ENCODE data around the gene RPL22. TPM values are rescaled to one million over a fixed set of nuclear protein-coding genes. Genes with fewer than 3 reads are reported as not detected.
A peak's percentile ranks its signal among the peaks of the same experiment; 100 is the strongest.

The RPL22 gene
- total and polyA plus RNA-seq, 2 of the 13 experiments (the other 11 are each of a cell fraction or from before 2014, with no cell fraction given) = 214 to 545 TPM

- TF ChIP-seq ZNF207 (IDR thresholded peaks at IDR 0.05; ENCODE audit: borderline replicate concordance) = no peak
- peak; percentile 97 for TF ChIP-seq ZBTB7B (CRISPR knock-in tag; IDR thresholded peaks at IDR 0.05)
- TF ChIP-seq SATB2 (CRISPR knock-in tag; IDR thresholded peaks at IDR 0.05) = peak; percentile 99
- peak; percentile 83; the same call in 1 of the 2 replicates for TF ChIP-seq ZFP36L1 (CRISPR knock-in tag; IDR thresholded peaks at IDR 0.05)
- TF ChIP-seq POGZ (CRISPR knock-in tag; IDR thresholded peaks at IDR 0.05) = peak; percentile 54; the same call in 1 of the 2 replicates
- peak; percentile 98 for TF ChIP-seq PBX3 (CRISPR knock-in tag; IDR thresholded peaks at IDR 0.05; ENCODE audit: borderline replicate concordance)
- TF ChIP-seq RBFOX2 (IDR thresholded peaks at IDR 0.05; ENCODE audit: low read depth, low read length) = no peak
- peak; percentile 78; the same call in 1 of the 2 replicates for TF ChIP-seq SP4 (CRISPR knock-in tag; IDR thresholded peaks at IDR 0.05)
- TF ChIP-seq FOXA1 (IDR thresholded peaks at IDR 0.05) = no peak
- peak; percentile 58 for TF ChIP-seq FOXA1 (CRISPR knock-in tag; IDR thresholded peaks at IDR 0.05)
- TF ChIP-seq SYNCRIP (IDR thresholded peaks at IDR 0.05; ENCODE audit: insufficient read depth, low read depth, low read length) = no peak
- TF ChIP-seq, protein P1, sequence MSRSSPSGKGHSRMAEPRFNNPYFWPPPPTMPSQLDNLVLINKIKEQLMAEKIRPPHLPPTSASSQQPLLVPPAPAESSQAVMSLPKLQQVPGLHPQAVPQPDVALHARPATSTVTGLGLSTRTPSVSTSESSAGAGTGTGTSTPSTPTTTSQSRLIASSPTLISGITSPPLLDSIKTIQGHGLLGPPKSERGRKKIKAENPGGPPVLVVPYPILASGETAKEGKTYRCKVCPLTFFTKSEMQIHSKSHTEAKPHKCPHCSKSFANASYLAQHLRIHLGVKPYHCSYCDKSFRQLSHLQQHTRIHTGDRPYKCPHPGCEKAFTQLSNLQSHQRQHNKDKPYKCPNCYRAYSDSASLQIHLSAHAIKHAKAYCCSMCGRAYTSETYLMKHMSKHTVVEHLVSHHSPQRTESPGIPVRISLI (CRISPR knock-in tag; IDR thresholded peaks at IDR 0.05; ENCODE audit: borderline replicate concordance) = peak; percentile 62; the same call in 1 of the 2 replicates
- TF ChIP-seq BHLHE40 (IDR thresholded peaks at IDR 0.05; ENCODE audit: low read length) = no peak
- no peak for TF ChIP-seq FUBP1 (CRISPR knock-in tag; IDR thresholded peaks at IDR 0.05; ENCODE audit: borderline replicate concordance)
- peak; percentile 97 for TF ChIP-seq ZNF441 (CRISPR knock-in tag; IDR thresholded peaks at IDR 0.05; ENCODE audit: borderline replicate concordance)
- TF ChIP-seq ZMYM2 (CRISPR knock-in tag; IDR thresholded peaks at IDR 0.05) = no peak
- TF ChIP-seq ZNF704 (CRISPR knock-in tag; IDR thresholded peaks at IDR 0.05; ENCODE audit: borderline replicate concordance) = peak; percentile 95
- peak; percentile 99 for TF ChIP-seq DNMT1 (CRISPR knock-in tag; IDR thresholded peaks at IDR 0.05)
- TF ChIP-seq SP5 (CRISPR knock-in tag; IDR thresholded peaks at IDR 0.05; ENCODE audit: borderline replicate concordance, low read depth) = peak; percentile 58; the same call in 1 of the 2 replicates
- peak; percentile 91 for TF ChIP-seq SNAPC2 (CRISPR knock-in tag; IDR thresholded peaks at IDR 0.05)
- TF ChIP-seq ZNF589 (CRISPR knock-in tag; conservative IDR thresholded peaks at IDR 0.05) = peak; percentile 99
- peak; percentile 97 for TF ChIP-seq ZFP37 (CRISPR knock-in tag; IDR thresholded peaks at IDR 0.05; ENCODE audit: borderline replicate concordance)
- peak; percentile 96 for TF ChIP-seq ATF2 (CRISPR knock-in tag; IDR thresholded peaks at IDR 0.05)
- no peak for TF ChIP-seq ZFP36 (IDR thresholded peaks at IDR 0.05; ENCODE audit: borderline replicate concordance, low read depth, low read length, partially characterized antibody)
Observed at GRCh38 chr1:6245086-6245868, 45.9 kb upstream of the RPL22 start (continued).
